ENCODE results near the gene DOCK1.

The DOCK1 gene

DNA sequence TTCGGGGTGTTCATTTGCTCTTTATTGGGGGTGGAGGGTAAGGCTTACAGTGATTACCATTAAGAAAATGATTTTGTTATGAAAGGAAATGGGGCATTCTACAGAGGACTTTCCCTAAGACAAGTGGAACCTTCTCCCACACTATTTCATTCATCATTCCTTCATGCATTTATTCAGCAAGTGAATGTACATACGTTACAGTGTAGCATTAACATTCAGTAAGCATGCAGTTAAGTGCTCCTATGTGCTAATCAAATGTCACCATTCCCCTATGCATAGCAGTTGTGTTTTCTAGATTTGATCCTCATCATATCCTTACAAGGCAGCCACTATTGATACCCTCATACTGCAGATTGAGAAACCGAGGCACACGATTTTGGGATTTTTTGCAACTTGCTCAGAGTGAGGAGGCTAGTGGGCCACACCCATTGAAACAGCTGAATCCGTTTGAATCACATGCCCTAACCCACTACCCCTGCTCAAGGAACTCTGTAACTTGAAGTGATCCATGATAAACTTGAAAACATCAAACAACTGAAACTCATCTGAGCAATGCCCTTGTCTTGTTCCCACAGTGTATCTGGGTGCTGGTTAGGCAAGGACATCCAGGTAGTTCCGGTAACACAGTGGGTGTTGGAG lies 274.5 kb downstream of the DOCK1 start:
- DNase-seq (ENCODE audit: low spot score), result no peak

DNA sequence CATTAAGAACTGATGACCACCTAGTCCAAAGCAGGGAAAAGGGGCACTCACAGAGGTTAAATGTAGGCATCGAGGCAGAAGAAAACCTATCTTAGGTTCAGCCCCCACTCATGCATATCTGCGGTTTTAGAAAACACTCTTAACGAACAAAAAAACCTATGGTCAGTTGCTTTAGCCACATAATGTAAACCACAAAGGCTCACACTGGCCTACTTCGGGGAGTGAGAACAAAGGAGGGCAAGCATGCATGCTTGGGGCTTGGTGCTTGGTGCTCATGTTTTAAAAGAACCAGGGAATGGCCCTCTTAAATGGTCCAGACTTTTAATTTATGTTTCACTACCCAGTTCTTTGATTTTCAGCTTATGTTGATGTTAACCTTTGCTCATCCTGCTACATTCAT lies 276.9 kb downstream of the DOCK1 start:
- no peak for DNase-seq (ENCODE audit: low spot score)

DNA sequence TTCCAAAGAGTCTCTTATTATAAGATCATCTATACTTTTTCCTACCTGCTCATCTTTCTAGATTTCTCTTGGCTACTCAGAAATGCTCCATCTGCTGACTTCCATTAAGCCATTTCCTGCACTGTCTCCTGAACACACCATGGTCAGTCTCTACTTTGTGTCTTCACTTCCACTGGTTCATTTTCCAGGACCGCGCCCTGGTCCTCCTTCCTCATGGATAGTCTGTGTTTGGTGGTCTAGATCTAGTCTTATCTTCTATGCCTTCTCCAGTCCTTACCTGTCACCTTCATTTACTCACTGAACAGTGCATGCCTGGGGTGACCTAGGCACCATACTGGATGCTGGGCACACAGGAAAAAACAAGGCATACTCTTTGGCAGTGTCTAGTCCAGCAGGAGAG lies 279.4 kb downstream of the DOCK1 start:
- no peak for DNase-seq (ENCODE audit: low spot score)

DNA sequence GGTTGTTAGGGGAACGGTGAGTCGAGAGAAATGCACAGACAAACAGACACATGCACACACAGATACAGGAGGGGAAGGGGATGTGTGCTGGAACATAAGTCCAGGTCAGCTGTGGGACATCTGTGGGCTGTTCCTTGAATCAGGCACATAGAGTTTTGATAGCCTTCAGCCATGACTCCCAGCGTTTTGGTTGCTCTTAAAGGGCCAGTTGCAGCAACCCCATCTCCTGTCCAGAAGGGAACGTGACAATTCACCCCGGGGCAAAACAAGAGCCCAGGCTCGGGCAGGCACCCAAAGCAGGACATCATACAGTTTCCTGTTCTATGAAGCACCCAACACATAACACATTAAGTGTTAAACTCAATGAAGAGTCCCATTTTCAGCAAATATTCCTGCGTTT lies 281.6 kb downstream of the DOCK1 start:
- DNase-seq (ENCODE audit: low spot score), result no peak

DNA sequence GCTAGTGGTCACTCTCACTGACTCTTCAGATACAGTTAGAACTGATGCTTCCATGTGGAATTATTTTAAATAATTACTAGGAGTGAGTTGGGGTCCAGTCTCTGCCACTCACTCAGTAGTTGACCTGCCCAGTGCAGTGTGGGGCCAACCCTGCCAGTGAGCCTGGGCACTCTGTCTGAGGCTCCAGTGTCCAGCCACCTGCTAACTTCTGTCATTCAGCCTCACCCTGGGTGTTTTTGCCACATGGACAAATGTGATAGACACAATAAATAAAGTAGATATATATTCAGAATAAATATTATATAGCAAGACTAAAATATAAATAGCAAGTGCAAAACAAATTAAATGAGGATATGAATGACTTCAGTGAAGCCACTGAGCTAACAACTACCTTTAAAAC lies 284.0 kb downstream of the DOCK1 start:
- no peak for DNase-seq (ENCODE audit: low spot score)

- no peak for DNase-seq (ENCODE audit: low spot score)
Measured at GRCh38 chr10:127190427-127190826, 285.2 kb downstream of the DOCK1 start.

DNA sequence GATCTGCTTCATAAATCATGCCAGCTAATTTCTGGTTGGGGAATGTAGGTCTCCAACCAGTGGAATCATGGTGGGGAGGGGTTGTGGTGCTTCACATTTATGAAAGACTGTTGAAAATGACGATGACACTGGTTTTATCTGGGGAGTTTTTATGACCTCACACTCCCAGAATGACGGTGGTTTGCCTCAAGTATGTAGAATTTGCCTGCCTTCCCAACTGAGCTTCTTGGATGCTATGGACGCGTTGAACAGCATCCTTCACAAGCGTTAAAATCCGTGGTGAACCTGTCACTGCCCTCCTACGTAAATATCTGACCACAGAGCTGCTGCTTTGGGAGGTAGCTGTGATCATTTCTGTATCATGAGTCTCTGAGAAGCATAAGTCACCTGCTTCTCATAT lies 287.9 kb downstream of the DOCK1 start:
- DNase-seq (ENCODE audit: low spot score), result no peak

- no peak for DNase-seq (ENCODE audit: low spot score)
Measured at GRCh38 chr10:127194111-127194510, 288.9 kb downstream of the DOCK1 start.

DNA sequence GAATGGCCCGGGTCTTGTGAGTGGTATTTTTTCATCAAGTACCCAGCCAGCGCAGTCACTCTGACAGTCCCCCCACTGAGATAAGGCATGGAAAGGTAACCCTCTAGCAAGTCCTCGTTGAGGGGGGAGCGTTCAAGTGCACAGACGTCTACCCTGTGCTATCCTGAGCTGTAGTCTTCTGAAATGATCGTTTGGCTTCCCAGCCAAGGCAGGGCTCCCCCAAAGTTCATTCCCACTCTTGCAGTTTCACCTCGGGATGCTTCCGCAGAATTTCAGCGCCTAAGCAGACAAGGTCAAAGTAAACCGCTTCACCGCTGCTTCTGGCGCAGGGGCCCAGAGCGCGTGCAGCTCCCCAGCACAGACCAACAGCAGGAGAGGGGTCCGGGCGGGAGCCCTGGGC lies 289.4 kb downstream of the DOCK1 start:
- DNase-seq (ENCODE audit: low spot score), result no peak

- no peak for DNase-seq (ENCODE audit: low spot score)
Measured at GRCh38 chr10:127195041-127195506, 289.8 kb downstream of the DOCK1 start.

DNA sequence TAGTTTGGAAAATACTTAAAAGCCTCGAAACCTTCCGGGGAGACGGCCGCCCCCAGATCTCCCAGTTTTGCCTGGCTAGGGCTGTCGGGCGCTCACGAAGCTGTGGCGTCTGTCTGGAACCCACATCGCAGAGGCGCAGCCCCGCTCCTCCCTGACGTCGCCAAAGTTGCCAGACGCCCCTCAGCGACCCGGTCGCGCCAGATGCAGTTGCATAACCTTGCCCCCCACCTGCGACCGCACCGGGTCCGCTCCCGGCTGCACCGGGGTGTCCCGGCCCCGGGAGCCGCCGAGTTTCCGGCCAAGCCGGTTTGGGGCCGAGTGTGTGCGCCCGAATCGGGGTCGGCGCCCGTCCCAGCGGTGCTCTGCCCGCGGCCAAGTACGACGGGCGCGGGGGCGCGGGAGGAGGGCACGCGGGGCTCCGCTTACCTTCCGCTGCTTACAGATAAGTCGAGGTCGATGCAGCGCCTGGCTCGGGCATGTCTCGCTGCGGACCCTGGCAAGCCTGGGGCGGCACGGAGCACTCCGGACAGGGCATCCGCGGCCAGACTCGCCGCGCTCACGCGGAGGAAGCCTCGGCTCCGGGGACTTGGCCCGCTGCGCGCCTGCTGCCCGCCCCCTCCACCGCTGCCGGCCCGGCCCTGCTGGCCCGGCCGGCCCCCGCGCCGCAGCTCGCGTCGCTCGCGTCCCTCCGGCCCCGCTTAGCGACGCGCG lies 290.5 kb downstream of the DOCK1 start:
- no peak for DNase-seq (ENCODE audit: low spot score)

DNA sequence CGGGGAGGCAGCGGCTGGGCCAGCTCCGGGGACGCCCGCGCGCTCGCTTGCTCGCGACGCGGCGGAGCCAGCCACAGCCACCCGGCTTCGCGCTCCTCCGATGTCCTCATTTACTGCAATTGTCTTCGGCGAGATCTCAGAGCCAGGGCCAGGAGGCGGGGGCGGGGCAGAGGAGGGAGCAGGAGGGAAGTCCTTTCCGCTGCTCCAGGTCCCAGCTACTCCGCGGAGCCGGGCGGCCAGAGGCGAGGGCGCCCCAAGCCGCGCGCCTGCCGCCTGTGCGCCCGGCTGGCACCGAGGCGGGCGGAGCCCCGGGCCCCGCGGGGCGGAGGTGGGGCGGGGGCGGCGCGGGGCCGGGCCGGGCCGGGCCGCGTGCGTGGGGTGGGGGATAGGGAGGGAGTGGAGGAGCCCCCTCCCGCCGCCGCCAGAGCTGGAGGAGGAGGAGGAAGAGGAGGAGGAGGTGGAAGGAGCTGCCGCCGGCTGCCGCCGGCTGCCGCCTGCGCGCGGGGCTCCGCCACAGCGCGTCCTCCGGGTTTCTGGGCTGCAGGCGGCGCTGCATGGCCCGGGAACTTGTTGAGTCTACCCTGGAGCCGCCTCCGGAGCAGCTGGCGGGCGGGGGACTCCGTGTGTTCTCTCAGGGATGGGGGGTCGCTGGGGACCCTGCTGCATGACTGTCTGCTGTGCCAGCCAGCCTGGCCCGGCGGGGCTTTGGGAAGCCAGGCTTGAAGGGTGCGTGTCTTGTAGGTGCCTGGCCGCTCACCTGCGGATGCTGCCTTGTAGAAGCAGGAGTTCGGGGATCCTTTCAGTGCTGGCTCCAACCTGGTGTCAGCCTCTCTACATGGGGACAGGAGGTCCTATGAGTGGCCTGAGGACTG lies 291.3 kb downstream of the DOCK1 start, which contains the start of gene INSYN2A:
TSS of gene INSYN2A (minus strand) at position 310 of the 872 bp plus-strand sequence. CDS start 20,196 bp downstream, outside the sequence.
- no peak for DNase-seq (ENCODE audit: low spot score)

- DNase-seq (ENCODE audit: low spot score), result no peak
Measured at GRCh38 chr10:127197154-127197432, 291.9 kb downstream of the DOCK1 start.

- no peak for DNase-seq (ENCODE audit: low spot score)
Measured at GRCh38 chr10:127198307-127198706, 293.1 kb downstream of the DOCK1 start.

DNA sequence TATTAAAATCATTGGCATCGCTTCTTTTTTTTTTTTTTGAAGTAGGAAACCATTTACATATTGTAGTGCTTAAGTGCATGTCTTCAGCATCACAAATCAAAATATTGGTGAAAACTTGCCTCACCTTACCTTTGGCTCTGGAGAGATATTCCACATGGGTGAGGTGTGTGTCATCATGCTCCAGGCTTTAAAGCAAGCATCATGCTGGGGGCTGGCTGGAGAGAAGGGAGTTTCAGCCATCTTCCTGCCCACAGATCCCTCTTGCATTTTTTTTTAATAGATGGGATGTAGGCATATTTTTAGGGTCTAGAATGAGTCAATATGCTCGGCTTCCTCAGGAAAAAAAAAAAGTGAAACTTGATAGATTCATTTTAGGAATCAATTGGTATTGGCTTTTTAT lies 293.5 kb downstream of the DOCK1 start:
- DNase-seq (ENCODE audit: low spot score), result no peak

DNA sequence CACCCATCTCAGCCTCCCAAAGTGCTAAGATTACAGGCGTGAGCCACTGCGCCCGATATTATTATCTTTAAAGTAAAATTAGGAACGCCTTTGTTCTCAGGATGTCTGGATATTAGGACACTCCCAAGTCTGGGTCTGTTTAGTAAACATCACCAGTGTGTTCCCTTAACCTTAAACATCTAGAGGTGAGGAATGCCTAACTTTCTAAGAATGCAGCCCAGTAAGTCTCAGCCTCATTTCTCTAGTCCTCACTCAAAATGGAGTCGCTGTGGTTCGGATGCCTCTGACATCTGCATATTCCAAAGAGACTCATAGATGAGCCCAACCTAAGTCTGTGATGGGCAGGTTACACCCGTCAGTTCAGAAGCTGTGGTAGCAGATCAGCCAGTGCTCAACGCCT lies 295.4 kb downstream of the DOCK1 start:
- DNase-seq (ENCODE audit: low spot score), result no peak

DNA sequence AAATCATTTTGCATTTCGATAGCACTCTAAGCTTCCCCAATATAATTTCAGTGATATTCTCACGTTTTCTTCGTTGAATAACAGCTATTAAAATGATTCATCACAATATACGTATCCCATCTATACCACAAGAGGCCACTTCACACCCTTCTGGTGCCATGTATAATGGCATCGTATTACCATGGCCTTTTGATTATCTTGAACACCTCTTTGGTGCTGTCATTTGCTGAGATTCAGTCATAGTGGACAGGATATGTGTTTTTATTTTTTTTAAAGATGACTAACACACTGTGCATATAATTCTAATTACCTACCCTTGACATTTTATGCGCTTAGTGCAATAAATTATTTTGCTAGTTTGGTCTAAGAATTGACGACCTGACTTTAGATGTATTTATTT lies 297.8 kb downstream of the DOCK1 start:
- DNase-seq (ENCODE audit: low spot score), result no peak

GRCh38 chr10:127207081-127207480 lies 301.9 kb downstream of the DOCK1 start:
- DNase-seq (ENCODE audit: low spot score), result no peak

GRCh38 chr10:127210936-127211466 lies 305.8 kb downstream of the DOCK1 start:
- no peak for DNase-seq (ENCODE audit: low spot score)

GRCh38 chr10:127215866-127216265 lies 310.6 kb downstream of the DOCK1 start:
- DNase-seq (ENCODE audit: low spot score), result no peak

GRCh38 chr10:127216274-127216673 lies 311.0 kb downstream of the DOCK1 start:
- no peak for DNase-seq (ENCODE audit: low spot score)

- DNase-seq (ENCODE audit: low spot score), result no peak
Measured at GRCh38 chr10:127216786-127217185, 311.6 kb downstream of the DOCK1 start.

- DNase-seq (ENCODE audit: low spot score), result no peak
Measured at GRCh38 chr10:127218658-127219057, 313.4 kb downstream of the DOCK1 start.

Data from HuH-7.5 (cell line).